Measurements from ENCODE around the gene DARS1. TPM values are rescaled to one million over a fixed set of nuclear protein-coding genes. Genes with fewer than 3 reads are reported as not detected.
"Not testable (repeated sequence)": the region's sequence is repeated elsewhere in the genome, so short reads cannot be mapped to it uniquely, and the experiment has no call there.

The DARS1 gene
- polyA plus RNA-seq, 1 donor = 92.3 TPM

DNA sequence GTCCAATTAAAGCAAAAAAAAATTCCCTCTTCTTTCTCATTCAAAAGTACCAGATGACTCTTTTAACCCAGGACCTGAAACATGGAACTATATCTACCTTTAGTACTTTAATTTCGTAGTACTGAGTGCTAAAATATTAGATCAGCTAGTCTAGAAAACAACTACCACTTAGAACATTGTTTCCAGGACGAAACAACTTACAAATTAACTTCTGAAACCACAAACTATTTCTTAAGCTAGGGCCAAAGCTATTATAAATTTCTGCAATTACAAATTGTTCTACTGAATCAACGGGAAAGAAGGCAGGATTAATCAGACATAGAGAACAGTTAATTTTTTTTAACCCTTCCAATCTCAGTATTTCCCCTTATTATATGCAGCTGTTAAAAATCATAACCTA is 39.9 kb downstream of the DARS1 start:
- DNase-seq (ENCODE audit: low read depth) = no peak

DNA sequence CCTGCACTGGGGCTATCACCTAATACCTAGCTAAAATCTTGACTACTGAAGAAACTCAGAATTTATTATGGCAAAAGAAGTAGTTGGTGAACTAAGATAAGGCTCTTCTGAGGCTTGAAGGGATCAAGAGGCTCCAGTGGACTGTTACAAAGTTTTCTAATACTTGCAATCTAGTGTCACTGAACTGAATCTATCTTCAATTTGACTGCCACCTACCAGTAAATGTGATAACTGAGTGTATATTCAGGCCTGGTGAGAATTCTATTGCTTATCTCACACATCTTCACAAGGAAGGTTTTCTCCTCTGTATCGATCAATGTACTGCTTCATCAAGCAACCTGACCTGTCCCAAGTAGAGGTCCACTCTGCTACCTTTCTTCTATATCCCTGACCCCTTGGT is 40.8 kb downstream of the DARS1 start:
- no peak for DNase-seq (ENCODE audit: low read depth)

DNA sequence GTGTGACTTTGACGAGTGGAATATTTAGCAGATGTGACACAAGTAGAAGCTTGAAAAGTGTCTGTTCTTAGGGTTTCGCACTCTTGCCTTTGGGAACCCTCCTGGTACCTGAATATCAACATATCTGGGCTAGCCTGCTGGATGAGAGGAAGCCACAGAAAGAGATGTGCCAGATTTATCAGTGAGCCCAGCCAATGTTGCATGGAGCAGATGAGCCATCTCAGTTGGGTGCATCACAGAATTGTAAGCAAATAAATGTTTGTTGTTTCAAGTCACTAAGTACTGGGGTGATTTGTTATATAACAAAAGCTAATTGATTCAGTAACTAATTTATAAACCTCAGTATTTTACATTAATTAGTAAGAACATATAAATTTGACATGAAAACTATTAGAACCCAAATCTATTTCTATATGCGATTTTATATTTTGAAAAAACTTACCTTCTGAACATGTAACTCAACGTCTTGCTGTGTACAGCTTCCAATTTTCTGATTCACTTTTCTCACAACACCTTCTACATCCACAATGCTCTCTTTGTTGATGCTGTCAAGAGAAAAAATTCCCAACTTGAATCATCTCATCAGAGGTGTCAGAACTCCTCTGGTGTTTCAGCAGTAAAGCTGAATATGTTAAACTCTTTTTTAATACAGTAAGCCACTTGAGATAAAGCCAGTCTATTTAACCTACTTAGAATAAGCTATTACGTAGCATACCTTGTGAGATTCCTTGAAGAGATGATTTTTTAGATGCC is 42.3 kb downstream of the DARS1 start:
- no peak for DNase-seq (ENCODE audit: low read depth)

GRCh38 chr2:135936524-135936923 is 48.9 kb downstream of the DARS1 start:
- DNase-seq (ENCODE audit: low read depth) = no peak

DNA sequence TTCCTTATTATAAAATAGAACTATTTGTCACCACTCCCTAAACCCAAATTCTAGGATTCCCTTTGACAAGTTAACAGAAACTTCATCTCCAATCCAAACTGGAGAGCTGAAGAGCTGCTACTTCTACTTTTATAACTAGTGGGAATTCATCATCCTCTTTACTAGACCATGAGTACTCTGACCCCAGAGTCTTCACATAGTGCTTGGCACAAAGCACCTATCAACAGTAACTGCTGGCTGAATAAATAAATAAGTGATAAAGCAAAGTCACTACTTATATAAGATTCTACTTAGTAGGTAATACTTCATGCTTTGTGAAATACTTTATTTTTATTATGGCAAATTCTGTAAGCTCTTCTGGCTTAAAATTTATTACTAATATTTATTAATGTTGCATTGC is 49.5 kb downstream of the DARS1 start:
- no peak for DNase-seq (ENCODE audit: low read depth)

GRCh38 chr2:135931776-135932443 is 53.5 kb downstream of the DARS1 start:
- no peak for DNase-seq (ENCODE audit: low read depth)

DNA sequence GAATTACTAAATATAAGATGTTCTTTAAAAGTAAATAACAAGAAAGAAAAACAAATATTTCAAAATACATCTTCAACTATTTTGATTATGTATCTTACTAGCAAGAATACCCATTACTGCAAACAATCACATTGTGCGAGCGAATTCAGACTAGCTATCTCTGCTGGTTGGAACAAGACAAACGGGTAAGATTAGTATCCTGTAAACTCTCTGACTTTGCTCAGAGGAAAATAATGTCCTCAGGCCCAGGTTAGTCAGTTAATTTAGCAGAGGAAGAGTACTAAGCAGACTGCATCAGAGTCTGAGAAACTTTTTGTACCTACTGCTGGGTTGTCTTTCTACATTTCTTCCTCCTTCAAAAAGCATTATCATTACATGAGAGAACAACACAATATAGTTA is 58.8 kb downstream of the DARS1 start:
- no peak for DNase-seq (ENCODE audit: low read depth)

DNA sequence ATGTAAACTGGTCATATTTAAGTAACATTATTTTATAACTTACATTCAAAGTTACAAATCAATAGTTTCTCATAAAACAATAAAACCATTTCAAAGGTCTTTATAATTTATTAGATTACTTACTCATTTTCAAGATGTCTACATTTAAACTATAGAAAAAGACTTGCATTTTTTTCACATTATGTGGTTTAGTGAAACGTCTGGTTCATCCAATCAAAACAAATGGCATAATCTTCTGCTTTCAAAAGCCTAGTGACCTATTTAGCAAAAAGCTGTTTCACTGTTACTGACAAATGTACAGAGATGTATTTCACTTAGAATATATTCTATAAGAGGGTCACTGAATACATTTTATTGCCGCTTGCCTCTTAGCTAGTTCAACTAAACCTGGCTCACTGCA is 59.9 kb downstream of the DARS1 start:
- no peak for DNase-seq (ENCODE audit: low read depth)

GRCh38 chr2:135916207-135916606 is 69.2 kb downstream of the DARS1 start:
- peak; percentile 45 for DNase-seq (ENCODE audit: low read depth)

DNA sequence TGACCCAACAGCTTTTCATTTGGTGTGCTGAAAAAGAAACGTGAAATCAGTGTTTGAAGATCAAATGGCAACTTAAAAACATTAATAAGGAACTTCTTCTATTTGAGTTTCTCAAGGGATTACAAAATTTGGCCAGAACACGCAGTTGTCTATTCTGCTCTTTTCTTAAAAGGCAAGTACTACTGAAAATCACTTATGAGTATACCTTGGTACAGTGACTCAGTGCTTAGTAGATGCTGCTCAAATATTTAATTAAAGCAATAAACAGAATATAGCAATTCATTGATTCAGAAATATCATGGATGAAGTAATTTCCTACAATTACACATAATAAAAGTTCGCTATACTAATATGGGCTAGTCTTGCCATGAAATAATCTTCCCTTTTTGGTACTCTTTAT is 70.9 kb downstream of the DARS1 start:
- no peak for DNase-seq (ENCODE audit: low read depth)

DNA sequence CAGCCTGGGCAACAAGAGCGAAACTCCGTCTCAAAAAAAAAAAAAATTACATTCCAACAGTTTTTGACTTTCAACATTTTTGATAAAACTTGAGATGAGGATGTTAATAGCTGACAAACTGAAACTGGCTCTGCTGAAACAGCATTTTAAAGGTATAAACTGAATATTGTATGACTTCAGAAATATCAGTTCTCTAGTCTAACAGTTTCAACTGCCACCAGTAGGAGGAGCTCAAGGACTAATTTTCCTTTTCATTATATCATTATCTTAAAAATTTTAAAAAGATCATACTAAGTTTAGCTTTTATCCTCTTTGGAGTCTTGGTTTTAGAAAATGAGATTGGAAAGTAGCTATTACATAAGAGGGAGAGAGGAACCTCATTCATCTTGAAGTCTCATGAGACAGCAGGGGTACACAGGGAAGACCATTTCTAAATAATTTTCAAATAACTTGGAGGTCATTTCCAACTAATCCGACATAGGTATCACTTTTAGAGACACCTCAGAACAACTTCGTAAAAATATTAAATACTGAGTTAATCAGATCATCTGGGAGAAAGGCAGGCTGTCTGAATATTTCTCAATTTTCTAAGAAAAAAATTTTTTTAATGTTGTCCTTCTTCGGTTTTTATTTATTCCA is 71.6 kb downstream of the DARS1 start:
- DNase-seq (ENCODE audit: low read depth) = peak; percentile 20

DNA sequence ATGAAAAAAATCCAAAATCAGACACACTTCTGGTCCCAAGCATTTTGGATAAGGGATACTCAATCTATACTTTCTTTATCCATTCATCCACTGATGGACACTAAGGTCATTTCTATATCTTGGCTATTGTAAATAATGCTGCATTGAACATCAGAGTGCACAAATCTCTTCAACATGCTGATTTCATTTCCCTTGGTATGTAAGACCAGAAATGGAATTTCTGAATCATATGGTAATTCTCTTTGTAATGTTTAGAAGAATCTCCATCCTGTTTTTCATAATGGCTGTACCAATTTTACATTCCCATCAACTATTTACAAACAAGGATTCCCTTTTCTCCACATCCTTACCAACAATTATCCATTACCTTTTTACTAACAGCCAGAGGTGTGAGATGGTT is 75.5 kb downstream of the DARS1 start:
- no peak for DNase-seq (ENCODE audit: low read depth)

GRCh38 chr2:135905679-135906078 is 79.7 kb downstream of the DARS1 start:
- DNase-seq (ENCODE audit: low read depth) = no peak

DNA sequence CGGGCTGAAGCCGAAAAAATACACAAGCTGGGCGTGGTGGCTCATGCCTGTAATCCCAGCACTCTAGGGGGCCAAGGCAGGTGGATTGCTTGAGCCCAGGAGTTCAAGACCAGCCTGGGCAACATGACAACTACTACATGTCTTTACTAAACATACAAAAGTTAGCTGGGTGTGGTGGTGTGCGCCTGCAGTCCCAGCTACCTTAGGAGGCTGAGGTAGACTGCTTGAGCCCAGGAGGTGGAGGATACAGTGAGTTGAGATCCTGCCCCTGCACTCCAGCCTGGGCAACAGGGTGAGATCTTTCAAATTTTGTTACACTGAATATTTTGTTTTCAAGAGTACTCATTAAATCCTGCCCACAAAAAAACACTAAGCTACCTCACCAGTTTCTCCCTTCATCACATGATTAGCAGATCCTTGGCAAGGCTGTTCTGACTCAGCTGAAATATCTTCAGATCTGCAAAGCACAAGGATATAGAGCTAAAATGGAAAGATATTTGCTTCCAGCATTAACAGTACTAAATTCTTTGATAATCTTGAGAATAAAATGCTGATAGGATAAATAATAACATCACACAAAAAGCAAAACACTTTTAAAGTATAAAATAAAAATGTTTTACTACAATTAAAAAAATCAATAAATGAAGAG is 81.0 kb downstream of the DARS1 start:
- DNase-seq (ENCODE audit: low read depth) = no peak

- no peak for DNase-seq (ENCODE audit: low read depth)
Measured at GRCh38 chr2:135903650-135904049, 81.8 kb downstream of the DARS1 start.

DNA sequence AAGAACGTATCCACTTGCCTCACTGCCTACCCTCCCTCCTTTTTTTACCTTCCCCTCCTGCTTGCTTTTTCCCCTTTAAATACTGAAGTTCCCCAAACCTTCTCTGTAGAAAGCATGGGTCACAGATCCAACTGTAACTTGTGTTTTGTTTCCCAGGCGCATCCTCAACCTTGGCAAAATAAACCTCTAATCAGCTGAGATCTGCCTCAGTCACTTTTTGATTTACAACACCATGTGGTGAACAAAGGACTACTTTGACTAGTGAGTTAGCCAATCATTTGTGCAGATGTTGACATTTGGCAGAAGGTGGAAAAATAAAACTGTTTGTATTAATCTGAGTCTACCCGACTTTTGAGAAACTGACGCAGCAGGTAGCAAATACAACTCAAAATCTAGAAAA is 85.9 kb downstream of the DARS1 start:
- no peak for DNase-seq (ENCODE audit: low read depth)

GRCh38 chr2:135898234-135898786 is 87.1 kb downstream of the DARS1 start:
- no peak for DNase-seq (ENCODE audit: low read depth)

DNA sequence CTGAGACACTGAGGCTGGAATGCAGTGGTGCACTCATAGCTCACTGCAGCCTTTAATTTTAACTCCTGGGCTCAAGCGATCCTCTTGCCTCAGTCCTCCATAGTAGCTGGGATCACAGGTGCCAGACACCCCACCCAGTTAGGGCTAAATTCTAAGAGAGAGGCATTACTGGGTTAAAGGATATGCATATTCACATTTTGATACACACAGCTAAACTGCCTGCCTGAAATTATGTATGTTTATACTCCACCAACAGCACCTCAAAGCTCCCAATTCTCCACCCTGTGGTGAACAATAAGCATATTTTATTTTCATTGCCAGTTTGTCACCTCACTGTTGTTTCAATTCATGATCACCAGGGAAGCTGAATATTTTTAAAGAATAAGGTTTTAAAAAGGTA is 90.5 kb downstream of the DARS1 start:
- DNase-seq (ENCODE audit: low read depth) = no peak

DNA sequence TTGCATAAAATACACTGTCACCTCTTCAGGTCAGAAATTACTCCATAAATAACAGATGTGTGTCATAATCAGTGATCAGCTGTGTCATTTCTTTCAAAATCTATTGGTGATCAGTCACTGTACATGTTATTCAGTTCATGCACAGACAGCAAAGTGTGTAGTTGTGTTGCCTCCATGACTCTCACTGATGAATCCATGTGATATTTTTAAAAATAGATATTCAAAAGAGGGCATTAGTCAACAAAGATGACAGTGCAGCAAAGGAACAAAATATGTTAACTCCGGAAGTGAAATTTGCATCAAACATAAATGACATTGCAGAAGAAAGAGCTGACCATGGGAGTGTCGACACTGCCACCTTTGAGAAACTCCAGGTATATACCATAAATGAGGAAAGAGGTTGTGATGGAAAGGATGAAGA is 92.0 kb downstream of the DARS1 start:
- no peak for DNase-seq (ENCODE audit: low read depth)

DNA sequence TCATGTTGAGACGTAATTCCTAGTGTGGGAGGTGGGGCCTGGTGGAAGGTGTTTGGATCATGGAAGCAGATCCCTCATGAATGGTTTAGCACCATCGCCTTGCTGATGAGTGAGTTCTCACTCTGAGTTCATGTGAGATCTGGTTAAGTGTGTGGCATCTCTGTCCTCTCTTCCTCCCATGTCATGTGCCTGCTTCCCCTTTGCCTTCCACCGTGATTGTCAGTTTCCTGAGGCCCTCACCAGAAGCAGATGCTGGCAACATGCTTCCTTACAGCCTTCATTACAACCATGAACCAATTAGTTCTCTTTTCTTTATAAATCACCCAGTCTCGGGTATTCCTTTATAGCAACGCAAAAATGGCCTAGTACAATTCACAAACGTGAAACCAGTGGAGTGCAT is 94.6 kb downstream of the DARS1 start:
- DNase-seq (ENCODE audit: low read depth) = no peak

GRCh38 chr2:135890149-135890548 is 95.3 kb downstream of the DARS1 start:
- no peak for DNase-seq (ENCODE audit: low read depth)

- DNase-seq (ENCODE audit: low read depth) = not testable (repeated sequence)
Measured at GRCh38 chr2:135888587-135888986, 96.8 kb downstream of the DARS1 start.

Measured in forelimb muscle (tissue), 1 donor.